GM19455 (cell line): ENCODE results near the gene EID2B.

Experiments
- ATAC-seq: cut with Tn5 transposase; IDR thresholded peaks from one replicate; pipeline ENCODE4 v1.9.1; 2021; ENCODE audit not compliant: unreplicated experiment

The EID2B gene

GRCh38 chr19:39532233-39533002 lies at the start of gene EID2B:
EID2B (minus strand) TSS chr19:39532852; CDS start chr19:39532802, 50 bp downstream.
- peak; percentile 75 for ATAC-seq

- no peak for ATAC-seq
Measured at GRCh38 chr19:39582442-39582841, 49.8 kb upstream of the EID2B start.

GRCh38 chr19:39568604-39569003 lies 36.0 kb upstream of the EID2B start:
- ATAC-seq, result no peak

- no peak for ATAC-seq
Measured at GRCh38 chr19:39566064-39566463, 33.4 kb upstream of the EID2B start.

GRCh38 chr19:39563408-39563807 lies 30.8 kb upstream of the EID2B start:
- ATAC-seq, result no peak

GRCh38 chr19:39558624-39559117 lies 26.0 kb upstream of the EID2B start:
- no peak for ATAC-seq

GRCh38 chr19:39557811-39558623 lies 25.4 kb upstream of the EID2B start:
- no peak for ATAC-seq

- no peak for ATAC-seq
Measured at GRCh38 chr19:39555883-39556282, 23.2 kb upstream of the EID2B start.

GRCh38 chr19:39554701-39555311 lies 22.2 kb upstream of the EID2B start:
- no peak for ATAC-seq

GRCh38 chr19:39553082-39553652 lies 20.5 kb upstream of the EID2B start:
- no peak for ATAC-seq

GRCh38 chr19:39550197-39550596 lies 17.5 kb upstream of the EID2B start:
- no peak for ATAC-seq

GRCh38 chr19:39546599-39546998 lies 13.9 kb upstream of the EID2B start:
- no peak for ATAC-seq

GRCh38 chr19:39544911-39545310 lies 12.3 kb upstream of the EID2B start:
- no peak for ATAC-seq

- no peak for ATAC-seq
Measured at GRCh38 chr19:39544226-39544903, 11.7 kb upstream of the EID2B start.

- no peak for ATAC-seq
Measured at GRCh38 chr19:39543477-39543857, 10.8 kb upstream of the EID2B start.

GRCh38 chr19:39542206-39542605 lies 9.6 kb upstream of the EID2B start:
- no peak for ATAC-seq

- ATAC-seq, result no peak
Measured at GRCh38 chr19:39540333-39540673, 7.7 kb upstream of the EID2B start.

GRCh38 chr19:39539518-39540332 lies 7.1 kb upstream of the EID2B start, which contains the start of gene EID2:
EID2 (minus strand) TSS chr19:39540161; CDS start chr19:39540079, 82 bp downstream.
- ATAC-seq, result peak; percentile 78

GRCh38 chr19:39539165-39539517 lies 6.5 kb upstream of the EID2B start:
- no peak for ATAC-seq

- no peak for ATAC-seq
Measured at GRCh38 chr19:39533791-39534190, 1.1 kb upstream of the EID2B start.
